ENCODE results near the gene ABCD3. TPM values are rescaled to one million over a fixed set of nuclear protein-coding genes. Genes with fewer than 3 reads are reported as not detected.
"Not testable (repeated sequence)": the region's sequence is repeated elsewhere in the genome, so short reads cannot be mapped to it uniquely, and the experiment has no call there.

The ABCD3 gene
- total RNA-seq, 1 donor from 2014 or later, result 61.4 TPM

DNA sequence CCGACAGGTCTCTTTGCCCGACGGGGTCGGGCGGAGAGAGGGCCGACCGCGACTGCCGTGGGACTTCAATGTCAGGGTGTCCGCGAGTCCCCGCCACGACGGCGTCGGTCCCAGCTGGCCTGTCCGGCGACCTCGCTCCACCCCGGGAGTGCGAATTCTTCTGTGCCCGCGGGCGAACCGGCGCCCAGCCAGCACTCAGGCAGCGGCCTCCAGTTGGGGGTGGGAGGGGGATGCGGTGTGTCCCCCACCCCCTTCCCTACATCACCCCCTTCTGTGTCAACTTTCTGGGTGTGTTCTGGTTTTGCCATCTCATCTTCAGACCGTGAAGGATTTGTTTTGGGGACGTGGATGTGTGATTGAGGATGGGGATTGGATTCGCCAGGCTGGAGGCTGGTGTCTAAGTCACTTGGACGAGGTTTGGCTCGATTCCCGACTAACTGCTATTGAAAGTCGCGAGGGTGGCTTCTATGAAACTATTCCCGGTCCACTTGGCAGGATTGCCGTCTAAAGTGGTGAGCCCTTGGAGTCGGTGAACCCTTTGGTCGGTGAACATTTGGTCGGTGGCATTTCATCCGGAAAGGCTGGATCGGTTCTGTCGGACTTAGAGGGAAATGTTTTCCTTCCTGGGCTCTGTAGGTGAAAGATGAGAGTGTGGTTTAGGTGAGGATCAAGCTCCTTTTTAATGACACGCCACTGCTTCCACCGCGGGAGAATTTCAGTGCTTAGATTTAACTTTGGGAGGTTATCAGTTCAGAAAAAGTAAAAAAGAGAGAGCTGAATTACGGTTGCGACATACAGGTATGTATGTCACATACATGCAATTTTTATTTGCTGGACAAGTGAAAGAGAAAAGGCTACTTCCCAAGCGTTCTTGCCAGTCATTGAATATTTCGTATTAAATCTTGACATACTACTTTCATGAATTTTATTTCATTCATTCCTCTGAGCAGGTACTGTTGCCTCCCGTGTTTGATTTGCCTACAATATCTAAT lies 771 bp downstream of the ABCD3 start:
- peaks cover 8% of the 10 kb centered on the region for H3K36me3 Mint-ChIP-seq (ENCODE audit: low read depth)
- intact Hi-C loops (cut with micrococcal nuclease), result loop anchor here (1.0 to 10.0 kb wide), 4 partner anchors 34 to 653 kb away; partner anchors contain the start of genes ALG14, ARHGAP29 and F3
- peak; percentile 14 for DNase-seq (ENCODE audit: low spot score)
- H3K4me1 Mint-ChIP-seq (ENCODE audit: low read depth), result peaks cover 39% of the 10 kb centered on the region
- peak overlapping the region; percentile 93 for H3K4me3 Mint-ChIP-seq (ENCODE audit: low read depth)
- peaks cover 5% of the 10 kb centered on the region for H3K27me3 Mint-ChIP-seq (ENCODE audit: low read depth)
- H3K27ac Mint-ChIP-seq, result peak overlapping the region; percentile 69
- H3K9me3 Mint-ChIP-seq, result no peaks in the 10 kb centered on the region

- H3K27me3 Mint-ChIP-seq (ENCODE audit: low read depth), result no peaks in the 10 kb centered on the region
- H3K27ac Mint-ChIP-seq, result no peak overlapping the region
- DNase-seq (ENCODE audit: low spot score), result no peak
- peaks cover 12% of the 10 kb centered on the region for H3K36me3 Mint-ChIP-seq (ENCODE audit: low read depth)
- peaks cover 51% of the 10 kb centered on the region for H3K4me1 Mint-ChIP-seq (ENCODE audit: low read depth)
- no peaks in the 10 kb centered on the region for H3K9me3 Mint-ChIP-seq
- intact Hi-C loops (cut with micrococcal nuclease), result loop anchor here (5.0 kb wide), 1 partner anchor 80 kb away; no protein-coding TSS in a partner anchor
- no peak overlapping the region for H3K4me3 Mint-ChIP-seq (ENCODE audit: low read depth)
These were observed 4.1 kb downstream of the ABCD3 start for GRCh38 chr1:94422115-94422820.

- DNase-seq (ENCODE audit: low spot score), result no peak
- peaks cover 53% of the 10 kb centered on the region for H3K4me1 Mint-ChIP-seq (ENCODE audit: low read depth)
- no peak overlapping the region for H3K27ac Mint-ChIP-seq
- no peaks in the 10 kb centered on the region for H3K27me3 Mint-ChIP-seq (ENCODE audit: low read depth)
- no peaks in the 10 kb centered on the region for H3K9me3 Mint-ChIP-seq
- H3K4me3 Mint-ChIP-seq (ENCODE audit: low read depth), result peak overlapping the region; percentile 20
- H3K36me3 Mint-ChIP-seq (ENCODE audit: low read depth), result peaks cover 21% of the 10 kb centered on the region
- intact Hi-C loops (cut with micrococcal nuclease), result no loop called here
These were observed 7.8 kb downstream of the ABCD3 start for GRCh38 chr1:94425821-94426484.

DNA sequence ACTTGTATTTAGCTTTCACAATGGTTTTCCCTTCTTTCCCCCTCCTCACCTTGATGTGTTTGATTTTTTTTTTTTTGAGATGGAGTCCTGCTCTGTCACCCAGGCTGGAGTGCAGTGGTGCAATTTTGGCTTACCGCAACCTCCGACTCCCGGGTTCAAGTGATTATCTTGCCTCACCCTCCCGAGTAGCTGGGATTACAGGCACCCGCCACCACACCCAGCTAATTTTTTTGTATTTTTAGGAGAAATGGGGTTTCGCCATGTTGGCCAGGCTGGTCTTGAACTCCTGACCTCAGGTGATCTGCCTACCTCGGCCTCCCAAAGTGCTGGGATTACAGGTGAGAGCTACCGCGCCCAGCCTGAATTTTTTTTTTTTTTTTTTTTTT lies 8.3 kb downstream of the ABCD3 start:
- Mint-ChIP-seq H3K4me1 (ENCODE audit: low read depth) (peaks cover 52% of the 10 kb centered on the region), H3K4me3 (ENCODE audit: low read depth) (peak overlapping the region; percentile 20), H3K36me3 (ENCODE audit: low read depth) (peaks cover 21% of the 10 kb centered on the region)
- H3K27me3 Mint-ChIP-seq (ENCODE audit: low read depth); intact Hi-C loops (cut with micrococcal nuclease); H3K27ac Mint-ChIP-seq; H3K9me3 Mint-ChIP-seq; DNase-seq (ENCODE audit: low spot score): not testable (repeated sequence)

- no peak overlapping the region for H3K4me3 Mint-ChIP-seq (ENCODE audit: low read depth)
These were observed 10.3 kb downstream of the ABCD3 start for GRCh38 chr1:94428441-94428840.

GRCh38 chr1:94428927-94429528 lies 10.8 kb downstream of the ABCD3 start:
- H3K4me3 Mint-ChIP-seq (ENCODE audit: low read depth); H3K27me3 Mint-ChIP-seq (ENCODE audit: low read depth); DNase-seq (ENCODE audit: low spot score); H3K9me3 Mint-ChIP-seq; intact Hi-C loops (cut with micrococcal nuclease): not testable (repeated sequence)
- peaks cover 34% of the 10 kb centered on the region for H3K4me1 Mint-ChIP-seq (ENCODE audit: low read depth)
- peak overlapping the region; percentile 28 for H3K27ac Mint-ChIP-seq
- peaks cover 35% of the 10 kb centered on the region for H3K36me3 Mint-ChIP-seq (ENCODE audit: low read depth)

More at GRCh38 chr1:94428441-94428840, 10.3 kb downstream of the ABCD3 start:
- intact Hi-C loops (cut with micrococcal nuclease), result no loop called here
- Mint-ChIP-seq H3K27ac (no peak overlapping the region), H3K36me3 (ENCODE audit: low read depth) (peaks cover 30% of the 10 kb centered on the region), H3K4me1 (ENCODE audit: low read depth) (peaks cover 38% of the 10 kb centered on the region), H3K27me3 (ENCODE audit: low read depth) (no peaks in the 10 kb centered on the region), H3K9me3 (no peaks in the 10 kb centered on the region)
- DNase-seq (ENCODE audit: low spot score), result no peak

DNA sequence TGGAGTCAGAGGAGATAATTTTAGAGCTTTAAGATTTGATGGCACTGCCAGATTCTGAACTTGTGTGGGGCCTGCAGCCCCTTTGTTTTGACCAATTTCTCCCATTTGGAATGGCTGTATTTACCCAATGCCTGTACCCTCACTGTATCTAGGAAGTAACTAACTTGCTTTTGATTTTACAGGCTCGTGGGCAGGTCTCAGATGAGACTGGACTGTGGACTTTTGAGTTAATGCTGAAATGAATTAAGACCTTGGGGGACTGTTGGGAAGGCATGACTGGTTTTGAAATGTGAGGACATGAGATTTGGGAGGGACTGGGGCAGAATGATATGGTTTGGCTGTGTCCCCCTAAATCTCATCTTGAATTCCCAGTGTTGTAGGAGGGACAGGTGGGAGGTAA lies 11.9 kb downstream of the ABCD3 start:
- DNase-seq (ENCODE audit: low spot score); intact Hi-C loops (cut with micrococcal nuclease); H3K9me3 Mint-ChIP-seq; H3K4me3 Mint-ChIP-seq (ENCODE audit: low read depth); H3K27me3 Mint-ChIP-seq (ENCODE audit: low read depth); H3K27ac Mint-ChIP-seq: not testable (repeated sequence)
- Mint-ChIP-seq H3K36me3 (ENCODE audit: low read depth) (peaks cover 40% of the 10 kb centered on the region), H3K4me1 (ENCODE audit: low read depth) (peaks cover 36% of the 10 kb centered on the region)

GRCh38 chr1:94433866-94434265 lies 15.7 kb downstream of the ABCD3 start:
- no peak overlapping the region for H3K4me3 Mint-ChIP-seq (ENCODE audit: low read depth)
- H3K4me1 Mint-ChIP-seq (ENCODE audit: low read depth), result peaks cover 22% of the 10 kb centered on the region
- intact Hi-C loops (cut with micrococcal nuclease), result no loop called here
- H3K27ac Mint-ChIP-seq, result no peak overlapping the region
- DNase-seq (ENCODE audit: low spot score), result no peak
- no peaks in the 10 kb centered on the region for H3K27me3 Mint-ChIP-seq (ENCODE audit: low read depth)
- H3K9me3 Mint-ChIP-seq, result peaks cover 16% of the 10 kb centered on the region
- peaks cover 53% of the 10 kb centered on the region for H3K36me3 Mint-ChIP-seq (ENCODE audit: low read depth)

GRCh38 chr1:94434365-94435045 lies 16.3 kb downstream of the ABCD3 start:
- H3K9me3 Mint-ChIP-seq, result peaks cover 16% of the 10 kb centered on the region
- peaks cover 50% of the 10 kb centered on the region for H3K36me3 Mint-ChIP-seq (ENCODE audit: low read depth)
- H3K4me3 Mint-ChIP-seq (ENCODE audit: low read depth), result no peak overlapping the region
- H3K4me1 Mint-ChIP-seq (ENCODE audit: low read depth), result peaks cover 18% of the 10 kb centered on the region
- no peaks in the 10 kb centered on the region for H3K27me3 Mint-ChIP-seq (ENCODE audit: low read depth)
- intact Hi-C loops (cut with micrococcal nuclease), result no loop called here
- no peak for DNase-seq (ENCODE audit: low spot score)
- H3K27ac Mint-ChIP-seq, result no peak overlapping the region

DNA sequence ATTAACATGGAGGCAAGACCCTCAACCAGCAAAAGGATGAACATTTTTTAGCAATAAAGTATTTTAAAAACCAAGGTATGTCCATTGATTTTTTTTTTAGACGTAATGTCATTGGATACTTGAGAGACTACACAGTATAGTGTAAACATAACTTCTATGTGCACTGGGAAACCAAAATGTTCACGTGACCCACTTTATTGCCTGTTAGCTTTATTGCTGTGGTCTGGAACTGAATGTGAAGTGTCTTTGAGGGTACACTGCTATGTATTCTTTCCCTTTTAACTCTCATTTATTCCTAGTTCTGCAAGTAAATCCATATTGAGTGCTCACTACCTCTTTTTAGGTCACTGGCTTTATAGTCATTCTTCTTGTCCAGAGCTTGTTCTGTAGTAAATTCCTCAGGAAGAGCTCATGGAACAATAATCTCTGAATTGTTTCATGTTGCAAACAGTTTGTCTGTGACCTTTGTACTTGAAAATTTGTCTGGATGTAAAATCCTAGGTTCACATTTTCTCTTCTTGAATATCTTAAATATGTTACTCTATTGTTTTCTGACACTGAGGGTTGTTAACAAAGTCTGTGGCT lies 20.6 kb downstream of the ABCD3 start:
- peaks cover 7% of the 10 kb centered on the region for H3K4me1 Mint-ChIP-seq (ENCODE audit: low read depth)
- peaks cover 35% of the 10 kb centered on the region for H3K9me3 Mint-ChIP-seq
- no peak overlapping the region for H3K4me3 Mint-ChIP-seq (ENCODE audit: low read depth)
- H3K36me3 Mint-ChIP-seq (ENCODE audit: low read depth), result peaks cover 43% of the 10 kb centered on the region
- H3K27ac Mint-ChIP-seq, result no peak overlapping the region
- H3K27me3 Mint-ChIP-seq (ENCODE audit: low read depth), result no peaks in the 10 kb centered on the region
- intact Hi-C loops (cut with micrococcal nuclease), result no loop called here
- no peak for DNase-seq (ENCODE audit: low spot score)

DNA sequence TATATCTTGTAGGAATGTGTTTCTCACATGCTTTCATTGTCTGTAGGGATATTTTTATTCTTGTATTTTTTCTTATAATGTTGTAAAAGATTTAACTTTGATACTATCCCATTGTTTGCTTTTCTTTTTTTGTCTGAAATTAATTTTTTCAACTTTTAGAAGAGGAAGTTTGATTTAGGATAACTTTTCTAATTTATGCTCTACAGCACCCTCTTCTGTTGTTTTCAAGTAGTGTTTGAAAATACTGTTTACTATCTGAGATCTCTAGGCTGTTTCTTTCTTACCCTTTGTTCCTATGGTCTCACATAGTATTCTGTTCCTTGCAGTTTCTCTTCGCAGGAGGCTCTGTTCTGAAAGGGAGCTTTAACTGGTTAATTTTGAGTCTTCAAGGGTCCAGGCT lies 21.9 kb downstream of the ABCD3 start:
- peaks cover 44% of the 10 kb centered on the region for H3K9me3 Mint-ChIP-seq
- DNase-seq (ENCODE audit: low spot score), result no peak
- no peak overlapping the region for H3K27ac Mint-ChIP-seq
- H3K4me3 Mint-ChIP-seq (ENCODE audit: low read depth), result no peak overlapping the region
- no peaks in the 10 kb centered on the region for H3K27me3 Mint-ChIP-seq (ENCODE audit: low read depth)
- intact Hi-C loops (cut with micrococcal nuclease), result no loop called here
- H3K4me1 Mint-ChIP-seq (ENCODE audit: low read depth), result peaks cover 5% of the 10 kb centered on the region
- H3K36me3 Mint-ChIP-seq (ENCODE audit: low read depth), result peaks cover 42% of the 10 kb centered on the region

Data from activated T-helper 2 cell treated with anti-CD3 and anti-CD28 coated beads, Interferon-gamma antibody, Interleukin-2, Interleukin-4, amounts not matched to agents 10 μg/mL and 5 μg/mL and 100 μg/mL, durations not matched to agents 14 hours and 24 hours and 36 hours (primary cell).